Activated CD4-positive, alpha-beta T cell treated with anti-CD3 and anti-CD28 coated beads for 24 hours (primary cell): ENCODE measurements around the gene MYH7.
"Not testable (repeated sequence)": the region's sequence is repeated elsewhere in the genome, so short reads cannot be mapped to it uniquely, and the experiment has no call there.

Experiments used
- DNase-seq, 2 donors: peaks; one replicate each; pipeline ENCODE4 v3.0.0-alpha.2; 2020; ENCODE audit warnings: low read depth in 2 of 2

Gene MYH7

DNA sequence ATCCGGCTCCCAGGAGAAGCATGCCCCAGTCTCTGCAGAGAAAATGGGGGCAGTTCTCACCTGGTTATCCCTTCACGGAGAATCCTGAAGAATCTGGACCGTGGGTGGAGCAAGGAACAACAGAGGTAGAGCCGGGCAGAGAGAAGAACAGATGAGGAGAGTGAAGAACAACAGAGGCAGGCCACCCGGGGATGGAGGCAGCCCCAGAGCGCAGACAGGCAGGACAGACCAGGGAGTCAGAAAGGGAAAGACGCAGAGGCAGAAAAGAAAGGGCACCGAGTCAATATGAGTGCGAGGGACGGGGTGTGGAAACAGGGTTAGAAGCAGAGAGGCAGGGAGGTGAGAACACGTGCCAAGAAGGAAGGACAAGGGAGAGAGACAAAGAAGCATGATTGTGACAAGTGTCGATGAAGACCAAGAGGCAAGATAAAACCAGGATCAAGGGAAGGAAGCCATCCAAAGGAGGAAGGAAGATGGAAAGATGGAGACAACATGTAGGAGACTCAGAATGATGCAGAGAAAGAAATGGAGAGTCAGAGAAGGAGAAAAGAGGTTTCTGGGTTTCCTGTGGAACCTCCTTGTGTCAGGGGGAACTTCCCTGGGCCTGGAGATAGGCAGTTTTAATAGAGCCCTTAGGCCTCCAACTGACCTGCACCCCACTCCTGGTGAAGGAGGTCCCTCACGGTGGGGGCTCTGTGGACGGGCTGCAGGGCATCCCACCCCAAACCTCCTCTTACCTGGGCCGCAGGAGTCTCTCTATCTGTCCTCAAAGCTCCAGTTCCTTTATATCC lies 27.7 kb downstream of the MYH7 start, which contains the start of gene MYH6:
Gene MYH6 (minus strand): TSS at position 758 of the 791 bp plus-strand sequence. CDS start 1,050 bp downstream, outside the sequence.
- DNase-seq, result no peak

DNA sequence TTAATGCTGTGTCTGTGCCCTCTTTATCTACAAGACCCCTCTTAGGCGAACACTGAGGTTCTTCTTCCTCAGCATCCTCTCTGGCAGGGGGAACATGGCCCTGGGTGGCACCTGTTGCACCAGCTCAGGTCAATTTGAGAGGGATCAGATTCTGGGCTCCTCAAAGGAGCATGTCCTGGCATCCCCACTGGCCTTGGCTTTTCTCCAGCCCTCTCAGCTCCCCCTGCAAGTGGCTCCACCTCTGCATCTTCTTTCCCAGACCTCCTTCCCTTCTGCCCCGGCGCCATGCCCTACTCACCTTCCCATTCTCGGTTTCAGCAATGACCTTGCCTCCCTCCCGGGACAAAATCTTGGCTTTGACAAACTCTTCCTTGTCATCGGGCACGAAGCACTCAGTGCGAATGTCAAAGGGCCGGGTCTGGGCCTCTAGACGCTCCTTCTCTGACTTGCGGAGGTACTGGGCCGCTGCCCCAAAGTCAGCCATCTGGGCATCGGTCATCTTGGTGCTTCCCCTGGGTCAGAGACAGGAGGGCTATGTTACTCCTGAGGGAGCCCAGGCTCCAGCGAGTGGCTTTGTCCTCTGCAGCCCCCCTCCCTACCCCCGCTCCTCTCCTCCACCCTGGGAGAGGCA lies 28.6 kb downstream of the MYH7 start:
- no peak for DNase-seq

DNA sequence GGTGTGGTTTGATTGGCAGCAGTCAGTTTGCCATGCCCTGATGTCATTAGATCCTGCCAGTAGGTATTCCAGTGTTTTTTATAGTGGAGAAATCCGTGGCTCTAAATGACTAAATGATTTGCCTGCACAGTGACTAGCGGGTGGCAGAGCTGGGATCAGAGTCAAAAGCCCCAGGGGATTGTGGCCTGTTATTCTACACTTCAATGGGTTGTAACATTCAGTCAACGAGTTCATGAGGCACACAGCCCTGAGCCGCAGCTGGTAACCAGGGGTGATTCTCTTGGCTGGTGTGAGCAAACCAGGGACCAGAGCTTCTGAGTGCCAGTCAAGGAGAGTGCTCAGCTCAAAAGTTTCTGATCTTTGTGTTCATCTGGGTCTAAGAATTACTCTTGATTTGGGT lies 29.2 kb downstream of the MYH7 start:
- DNase-seq, result no peak

DNA sequence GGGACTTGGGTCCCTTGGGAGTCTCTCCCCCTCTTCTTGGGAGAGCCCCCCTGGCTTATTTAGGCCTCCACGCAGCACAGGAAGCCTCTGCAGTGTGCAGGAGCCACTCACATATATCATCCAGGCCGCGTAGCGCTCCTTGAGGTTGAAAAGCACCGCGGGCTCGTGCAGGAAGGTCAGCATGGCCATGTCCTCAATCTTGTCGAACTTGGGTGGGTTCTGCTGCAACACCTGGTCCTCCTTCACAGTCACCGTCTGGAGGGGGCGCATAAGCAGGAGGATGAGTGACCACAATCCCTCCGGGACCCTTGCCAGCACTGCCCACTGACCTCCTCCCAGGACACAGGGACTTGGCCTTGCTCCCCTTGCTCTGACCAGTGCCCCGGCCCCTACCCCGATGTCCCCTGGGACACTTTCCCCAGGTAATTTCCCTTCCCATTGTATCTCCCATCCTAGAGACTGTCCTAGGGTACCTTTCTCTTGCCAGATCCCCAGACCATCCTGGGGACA lies 29.9 kb downstream of the MYH7 start:
- DNase-seq, result no peak

DNA sequence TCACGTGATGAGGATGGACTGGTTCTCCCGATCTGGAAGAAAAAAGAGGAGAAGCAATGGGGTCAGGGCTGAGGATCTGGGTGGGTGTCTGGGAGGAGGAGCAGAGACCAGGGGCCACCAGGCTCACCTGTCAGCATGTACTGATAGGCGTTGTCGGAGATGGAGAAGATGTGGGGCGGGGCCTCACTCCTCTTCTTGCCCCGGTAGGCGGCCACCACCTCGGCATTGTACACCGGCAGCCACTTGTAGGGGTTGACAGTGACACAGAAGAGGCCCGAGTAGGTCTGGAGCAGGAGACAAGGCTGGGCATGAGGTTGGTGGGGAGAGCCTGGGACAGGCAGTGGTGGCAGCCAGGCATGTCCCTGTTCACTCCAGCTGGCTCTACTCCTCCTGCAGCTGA lies 30.4 kb downstream of the MYH7 start:
- DNase-seq, result no peak

DNA sequence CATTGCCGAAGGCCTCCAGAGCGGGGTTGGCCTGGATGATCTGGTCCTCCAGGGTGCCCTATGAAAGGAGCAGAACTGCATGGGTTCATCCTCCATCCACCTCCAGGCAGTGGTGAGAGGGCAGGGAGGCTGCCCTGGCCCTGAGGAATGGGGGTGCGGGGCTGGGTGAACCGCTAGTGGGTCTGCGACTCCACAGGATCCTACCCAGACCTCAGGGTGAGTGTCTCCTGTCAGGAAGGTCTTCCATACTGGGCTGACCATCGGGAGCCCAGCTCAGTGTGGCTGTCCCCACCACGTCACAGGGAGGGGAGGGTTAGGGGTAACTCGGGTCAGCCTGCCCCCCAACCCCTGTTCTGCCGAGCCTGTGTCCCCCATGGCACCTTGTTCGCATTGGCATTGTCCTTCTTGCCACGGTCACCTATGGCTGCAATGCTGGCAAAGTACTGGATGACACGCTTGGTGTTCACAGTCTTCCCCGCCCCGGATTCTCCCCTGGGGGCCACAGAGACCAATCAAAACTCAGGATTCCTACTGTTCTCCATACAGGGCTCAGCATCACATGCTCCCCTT lies 31.0 kb downstream of the MYH7 start:
- no peak for DNase-seq

DNA sequence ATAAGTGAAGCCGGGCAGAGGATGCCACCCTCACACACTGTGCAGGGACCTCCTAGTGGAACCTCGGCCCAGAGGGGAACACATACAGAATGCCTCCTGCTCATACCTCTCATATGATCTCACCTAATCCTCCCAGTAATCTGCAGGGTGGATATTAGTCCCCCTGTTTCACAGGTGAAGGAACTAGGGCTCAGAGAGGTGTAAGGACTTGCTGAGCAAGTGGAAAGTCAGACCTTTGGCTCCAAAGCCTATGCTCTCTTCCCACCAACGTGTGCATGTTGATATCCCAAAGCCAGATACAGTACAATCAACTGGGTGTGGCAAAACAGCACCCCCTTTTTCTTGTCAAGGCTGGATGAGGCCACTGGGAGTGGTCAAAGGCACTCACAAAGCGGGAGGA lies 31.6 kb downstream of the MYH7 start:
- DNase-seq, result no peak

DNA sequence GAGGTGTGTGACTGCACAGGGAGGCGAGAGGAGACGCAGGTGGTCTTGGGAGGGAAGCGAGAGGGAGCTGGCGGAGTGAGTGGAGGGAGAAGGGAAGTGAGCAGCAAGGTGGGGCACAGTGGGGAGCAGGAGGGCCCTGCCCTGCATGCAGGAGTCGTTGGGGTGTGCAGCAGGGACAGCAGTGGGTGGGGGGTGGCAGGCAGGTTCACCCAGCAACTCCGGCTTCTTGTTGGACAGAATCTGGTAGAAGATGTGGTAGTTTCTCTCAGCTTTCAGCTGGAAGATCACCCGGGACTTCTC lies 32.4 kb downstream of the MYH7 start:
- DNase-seq, result no peak

DNA sequence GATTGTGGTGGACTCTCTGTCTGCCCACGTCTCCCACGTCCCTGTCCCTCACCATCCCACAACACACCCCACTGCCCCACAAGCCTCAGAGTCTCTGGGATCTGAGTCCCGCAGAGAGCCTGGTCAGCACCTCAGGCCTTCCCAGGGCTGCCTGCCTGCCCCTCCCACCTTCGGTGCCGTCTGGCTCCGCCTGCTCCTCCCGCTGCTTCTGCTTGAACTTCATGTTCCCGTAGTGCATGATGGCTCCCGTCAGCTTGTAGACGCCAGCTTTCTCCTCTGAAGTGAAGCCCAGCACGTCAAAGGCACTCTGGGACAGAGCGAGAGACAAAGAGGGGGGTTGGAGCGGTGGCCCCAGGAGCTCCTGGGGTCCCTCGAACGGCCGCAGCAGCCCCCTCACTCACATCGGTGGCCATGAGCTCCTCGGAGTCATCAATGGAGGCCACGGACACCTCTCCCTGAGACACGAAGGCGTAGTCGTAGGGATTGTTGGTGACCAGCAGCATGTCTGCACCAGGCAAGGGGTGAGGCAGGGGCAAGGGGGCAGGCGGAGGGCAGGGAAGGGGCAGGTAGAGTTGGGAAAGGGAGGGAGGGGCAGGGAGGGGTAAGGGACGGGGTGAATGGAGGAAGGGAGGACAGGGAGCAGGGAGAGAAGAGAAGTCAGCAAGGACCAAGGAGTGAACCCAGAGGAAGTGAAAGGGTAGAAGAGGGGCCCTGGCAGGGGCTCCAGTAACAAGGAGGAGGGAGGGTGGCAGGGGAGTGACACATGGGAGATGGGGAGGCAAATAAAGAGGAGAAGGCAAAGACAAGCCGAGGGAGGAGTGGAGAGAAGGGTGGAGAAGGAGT lies 32.9 kb downstream of the MYH7 start:
- no peak for DNase-seq

DNA sequence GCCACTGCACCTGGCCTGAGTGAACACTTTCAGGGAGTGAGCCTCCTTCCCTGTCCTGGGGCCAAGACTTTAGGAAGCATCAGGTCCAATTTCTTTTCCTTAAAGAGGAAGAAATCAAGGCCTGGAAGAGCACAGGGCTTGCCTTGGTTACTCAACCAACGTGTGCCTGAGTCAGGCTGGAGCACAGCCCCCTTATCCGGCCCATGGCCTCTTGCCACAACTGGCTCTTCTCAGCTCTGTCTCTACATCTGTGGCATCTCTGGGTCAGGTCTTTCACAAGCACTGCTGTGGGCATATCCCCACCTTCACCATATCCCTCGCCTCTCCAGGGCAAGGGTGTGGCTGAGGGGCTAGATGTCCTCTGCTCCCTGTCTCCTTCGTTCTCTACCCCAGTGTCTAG lies 34.2 kb downstream of the MYH7 start:
- no peak for DNase-seq

DNA sequence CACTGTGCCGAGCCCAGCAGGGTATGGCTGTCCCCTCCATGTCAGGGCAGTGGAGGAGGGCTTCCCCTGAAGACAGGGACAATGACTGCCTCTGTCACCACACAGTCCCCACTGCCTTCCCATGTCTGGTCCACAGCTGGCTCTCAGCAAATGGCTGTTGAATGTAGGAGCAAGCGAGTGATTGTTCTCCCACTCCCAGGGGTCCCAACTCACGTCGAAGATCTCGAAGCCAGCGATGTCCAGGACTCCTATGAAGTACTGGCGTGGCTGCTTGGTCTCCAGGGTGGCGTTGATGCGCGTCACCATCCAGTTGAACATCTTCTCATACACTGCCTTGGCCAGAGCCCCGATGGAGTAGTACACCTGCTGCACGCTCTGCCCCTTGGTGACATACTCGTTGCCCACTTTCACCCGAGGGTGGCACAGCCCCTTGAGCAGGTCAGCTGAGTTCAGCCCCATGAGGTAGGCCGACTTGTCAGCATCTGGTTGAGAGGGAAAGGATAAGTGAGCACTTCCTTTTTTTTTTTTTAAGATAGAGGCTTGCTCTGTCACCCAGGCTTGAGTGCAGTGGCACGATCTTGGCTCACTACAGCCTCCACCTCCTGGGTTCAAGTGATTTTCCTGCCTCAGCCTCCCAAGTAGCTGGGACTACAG lies 34.8 kb downstream of the MYH7 start:
- DNase-seq, result not testable (repeated sequence)

DNA sequence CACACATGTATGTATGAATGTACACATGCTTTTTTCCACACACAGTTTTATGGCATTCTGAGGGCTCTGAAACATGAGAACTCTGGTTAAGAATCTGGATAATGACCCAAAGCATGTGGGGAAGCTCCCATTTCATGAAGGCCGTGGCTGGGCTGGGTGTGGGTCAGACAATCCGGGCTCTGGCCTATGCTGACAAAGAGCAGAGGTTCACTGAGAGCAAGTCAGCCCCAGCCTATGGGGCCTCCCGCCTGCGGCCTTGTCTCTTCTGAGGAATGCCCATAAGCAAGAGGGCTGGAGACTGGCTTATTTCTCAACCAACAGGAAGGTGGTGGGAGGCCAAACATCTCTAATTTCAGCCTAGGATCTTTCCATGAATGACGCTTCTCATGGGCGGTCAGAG lies 35.9 kb downstream of the MYH7 start:
- DNase-seq, result no peak

DNA sequence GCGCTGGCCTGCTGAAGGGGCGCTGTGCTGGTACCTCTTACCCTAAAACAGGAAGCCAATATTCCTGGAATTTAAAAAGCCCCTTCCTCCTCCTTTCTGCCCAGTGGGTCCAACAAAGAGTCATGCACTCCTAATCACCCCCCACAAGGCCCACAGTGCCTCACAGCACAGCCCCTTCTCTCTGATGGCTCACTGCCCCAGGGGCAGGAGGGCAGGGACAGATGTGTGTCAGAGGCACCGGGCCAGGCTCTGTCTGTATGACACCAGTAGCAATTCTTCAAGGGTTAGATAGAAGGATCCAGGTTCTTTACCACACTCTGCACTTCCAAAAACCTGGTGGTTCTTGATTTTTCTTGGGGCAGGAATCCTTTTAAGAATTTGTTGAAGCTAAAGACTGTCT lies 36.3 kb downstream of the MYH7 start:
- DNase-seq, result no peak

DNA sequence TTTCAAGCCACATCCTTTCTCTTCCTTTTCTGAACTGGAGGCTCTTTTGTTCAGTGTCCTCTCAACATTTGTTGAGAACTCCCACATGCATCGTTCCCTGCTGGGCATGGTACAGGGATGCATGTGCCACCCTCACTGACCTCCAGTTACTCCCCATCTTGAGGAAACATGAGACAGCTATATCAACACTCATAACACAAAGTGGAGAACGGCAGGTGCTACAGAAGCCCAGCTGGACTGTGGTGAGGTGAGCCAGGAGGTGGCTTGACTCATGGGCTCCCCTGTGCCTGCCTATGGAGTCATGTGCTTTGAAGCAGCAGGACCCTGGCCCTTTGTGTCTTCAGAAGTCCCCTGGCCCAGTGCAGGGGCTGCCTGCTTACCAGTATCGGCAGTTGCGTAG lies 37.1 kb downstream of the MYH7 start:
- DNase-seq, result no peak

DNA sequence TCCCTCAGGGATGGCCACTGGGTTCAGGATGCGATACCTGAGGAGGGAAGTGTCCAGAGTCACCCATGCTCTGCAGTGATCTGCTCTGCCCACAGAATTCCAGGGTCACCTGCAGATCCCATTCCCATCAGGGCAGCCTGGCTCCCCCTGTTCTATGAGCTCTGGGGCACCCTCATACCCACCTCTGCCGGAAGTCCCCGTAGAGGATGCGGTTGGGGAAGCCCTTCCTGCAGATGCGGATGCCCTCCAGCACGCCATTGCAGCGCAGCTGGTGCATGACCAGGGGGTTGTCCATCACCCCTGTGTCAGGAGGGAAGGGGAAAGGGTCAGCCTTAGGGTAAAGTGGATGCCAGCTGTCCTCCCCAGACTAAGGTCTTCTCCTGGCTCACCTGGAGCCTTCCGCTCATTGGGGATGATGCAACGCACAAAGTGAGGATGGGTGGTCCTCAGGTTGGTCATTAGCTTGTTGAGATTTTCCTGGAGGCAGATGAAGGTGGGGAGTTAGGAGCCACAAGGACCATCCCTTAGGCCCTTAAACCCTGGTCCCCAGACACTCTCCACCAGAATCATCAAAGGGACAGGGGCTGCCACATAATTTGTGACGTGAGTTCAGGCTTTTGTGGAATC lies 38.6 kb downstream of the MYH7 start:
- no peak for DNase-seq

DNA sequence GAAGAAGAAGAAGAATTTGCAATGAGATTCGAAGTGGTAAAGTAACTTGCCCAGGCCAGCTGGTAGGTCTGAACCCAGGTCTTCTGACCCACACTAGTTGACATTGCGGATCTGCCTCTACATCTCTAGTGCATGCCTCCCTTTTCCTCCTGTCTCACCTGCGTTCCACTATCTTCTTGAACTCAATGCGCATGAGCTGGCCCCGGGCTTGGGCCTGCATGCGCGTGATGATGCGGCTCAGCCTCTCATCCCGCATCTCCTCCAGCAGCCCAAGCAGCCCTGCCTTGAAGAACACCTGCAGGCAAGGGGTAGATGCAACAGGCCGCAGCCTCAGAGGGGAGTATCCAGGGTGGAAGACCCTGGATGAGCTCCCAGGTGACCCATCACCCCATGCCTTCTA lies 39.3 kb downstream of the MYH7 start:
- no peak for DNase-seq

DNA sequence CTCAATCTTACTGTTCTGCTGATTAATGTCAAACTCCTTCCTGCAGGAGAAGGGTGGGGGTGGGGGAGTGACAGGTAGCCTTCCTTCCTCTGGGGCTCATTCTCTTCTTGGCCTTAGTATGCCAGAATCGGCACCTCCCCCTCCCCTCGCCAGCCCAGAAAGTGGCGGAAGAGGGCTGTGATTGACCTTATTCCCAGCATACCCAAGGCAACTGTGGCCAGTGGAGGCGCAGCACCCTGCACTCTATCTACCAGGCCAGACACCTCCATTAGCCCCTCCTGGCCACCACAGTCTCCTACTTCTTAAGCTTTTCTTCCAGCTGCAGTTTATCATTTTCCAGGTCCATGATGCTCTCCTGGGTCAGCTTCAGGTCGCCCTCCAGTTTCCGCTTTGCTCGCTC lies 42.8 kb downstream of the MYH7 start:
- no peak for DNase-seq

DNA sequence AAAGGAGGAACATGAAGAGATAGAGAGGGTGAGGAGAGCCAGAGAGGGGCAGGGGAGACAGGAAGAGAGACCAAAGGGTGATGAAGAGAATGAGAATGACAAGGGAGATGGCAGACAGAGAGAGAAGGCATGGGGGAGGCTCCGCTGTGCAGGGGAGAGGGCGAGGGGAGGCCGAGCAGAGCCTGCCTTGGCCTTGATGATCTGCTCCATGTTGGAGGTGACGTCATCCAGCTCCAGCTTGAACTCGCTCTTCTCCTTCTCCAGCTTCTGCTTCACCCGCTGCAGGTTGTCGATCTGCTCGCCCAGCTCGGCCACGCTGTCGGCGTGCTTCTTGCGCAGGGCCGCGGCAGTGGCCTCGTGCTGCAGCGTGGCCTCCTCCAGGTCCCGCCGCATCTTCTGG lies 45.6 kb downstream of the MYH7 start:
- DNase-seq, result not testable (repeated sequence)

DNA sequence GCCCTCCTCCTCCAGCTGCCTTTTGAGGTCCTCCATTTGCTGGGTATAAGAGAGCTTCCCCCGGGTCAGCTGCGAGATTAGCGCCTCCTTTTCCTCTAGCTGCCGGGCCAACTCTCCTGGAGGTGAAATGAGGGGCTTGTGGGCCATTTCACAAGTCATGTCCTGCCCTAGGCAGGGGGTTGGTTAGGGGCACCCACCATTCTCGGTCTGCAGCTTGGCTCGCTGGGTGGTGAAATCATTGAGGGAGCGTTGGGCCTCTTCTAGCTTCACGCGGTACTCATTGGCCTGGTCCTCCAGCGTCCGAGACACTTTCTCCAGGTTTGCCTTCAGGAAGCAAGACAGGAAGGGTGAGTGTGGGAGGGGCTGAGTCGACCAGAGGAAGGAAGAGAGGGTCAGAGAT lies 46.1 kb downstream of the MYH7 start:
- DNase-seq, result no peak

DNA sequence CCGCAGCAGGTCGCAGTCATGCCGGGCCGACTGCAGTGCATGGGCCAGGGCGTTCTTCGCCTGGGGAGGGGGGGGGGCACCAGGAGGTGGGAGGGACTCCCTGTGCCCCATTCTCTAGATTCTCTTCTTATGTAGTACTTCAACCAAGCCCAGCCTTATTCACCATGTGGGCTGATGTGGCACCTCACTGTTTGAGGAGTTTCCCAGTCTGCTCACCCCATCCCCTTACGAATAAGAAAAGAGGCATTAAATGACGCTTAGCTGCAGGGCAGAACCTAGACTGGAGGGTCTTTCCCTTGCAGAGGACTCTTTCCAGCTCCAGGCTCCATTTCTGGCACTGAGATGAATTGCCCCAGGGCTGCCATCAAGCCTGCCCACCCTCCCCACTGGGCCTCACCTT lies 46.5 kb downstream of the MYH7 start:
- no peak for DNase-seq
